HG02943 (cell line): ENCODE measurements around the gene EPS8L3.
"Not testable (repeated sequence)": the region's sequence is repeated elsewhere in the genome, so short reads cannot be mapped to it uniquely, and the experiment has no call there.

Experiments
- ATAC-seq: cut with Tn5 transposase; IDR thresholded peaks from one replicate; pipeline ENCODE4 v1.9.1; 2021; ENCODE audit warnings: mild to moderate bottlenecking, low read depth, moderate library complexity; ENCODE audit not compliant: unreplicated experiment

EPS8L3 gene

DNA sequence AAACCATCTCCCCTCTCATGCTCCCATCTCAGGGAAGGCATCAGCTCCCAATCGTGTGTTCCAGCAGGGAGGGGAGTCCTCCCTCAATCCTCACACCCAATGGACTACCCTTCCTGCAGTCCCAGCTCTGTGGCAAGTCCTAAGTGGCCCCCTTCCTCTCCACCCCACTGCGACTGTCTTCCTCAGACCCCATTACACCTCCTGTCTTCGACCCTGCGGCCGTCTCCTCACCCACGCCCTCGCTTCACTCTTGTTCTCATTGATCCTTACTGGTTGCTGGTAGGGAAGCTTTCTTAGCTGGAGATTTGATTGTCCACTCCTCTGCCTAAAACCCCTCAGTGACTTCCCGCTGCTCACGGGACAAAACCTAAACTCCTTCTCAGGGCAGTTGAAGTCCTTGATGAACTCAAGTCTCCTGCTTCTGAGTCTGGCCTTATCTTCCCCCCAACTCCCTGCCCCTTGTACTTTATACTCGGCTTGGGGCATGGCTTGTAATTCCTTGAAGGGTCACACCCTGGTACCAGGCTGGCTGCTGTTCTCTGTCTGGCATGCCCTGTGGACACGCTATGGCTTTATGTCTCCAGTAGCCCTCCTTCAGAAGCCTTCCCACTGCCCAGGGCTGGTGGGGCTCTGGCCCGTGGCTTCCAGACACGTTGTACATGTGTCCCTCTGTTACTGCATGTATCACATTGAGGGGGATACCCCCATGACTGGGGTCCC, 2.3 kb upstream of the EPS8L3 start:
- no peak for ATAC-seq

DNA sequence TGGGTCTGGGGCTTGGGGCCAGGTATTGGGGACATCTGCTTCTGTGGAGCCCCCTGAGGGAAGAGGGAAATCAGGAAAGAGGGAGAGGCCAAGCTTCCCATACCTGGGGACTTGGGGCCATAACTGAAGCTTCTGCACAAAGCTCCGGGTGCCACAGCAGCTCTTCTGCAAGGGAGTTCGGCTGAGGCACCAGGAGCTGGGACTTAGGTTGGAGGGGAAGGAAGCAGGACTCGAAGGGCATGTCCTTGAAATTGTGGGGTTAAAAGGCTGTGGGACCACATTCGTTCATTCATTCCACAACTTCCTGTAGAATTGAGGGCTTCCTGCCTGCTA, 1.7 kb upstream of the EPS8L3 start:
- no peak for ATAC-seq

DNA sequence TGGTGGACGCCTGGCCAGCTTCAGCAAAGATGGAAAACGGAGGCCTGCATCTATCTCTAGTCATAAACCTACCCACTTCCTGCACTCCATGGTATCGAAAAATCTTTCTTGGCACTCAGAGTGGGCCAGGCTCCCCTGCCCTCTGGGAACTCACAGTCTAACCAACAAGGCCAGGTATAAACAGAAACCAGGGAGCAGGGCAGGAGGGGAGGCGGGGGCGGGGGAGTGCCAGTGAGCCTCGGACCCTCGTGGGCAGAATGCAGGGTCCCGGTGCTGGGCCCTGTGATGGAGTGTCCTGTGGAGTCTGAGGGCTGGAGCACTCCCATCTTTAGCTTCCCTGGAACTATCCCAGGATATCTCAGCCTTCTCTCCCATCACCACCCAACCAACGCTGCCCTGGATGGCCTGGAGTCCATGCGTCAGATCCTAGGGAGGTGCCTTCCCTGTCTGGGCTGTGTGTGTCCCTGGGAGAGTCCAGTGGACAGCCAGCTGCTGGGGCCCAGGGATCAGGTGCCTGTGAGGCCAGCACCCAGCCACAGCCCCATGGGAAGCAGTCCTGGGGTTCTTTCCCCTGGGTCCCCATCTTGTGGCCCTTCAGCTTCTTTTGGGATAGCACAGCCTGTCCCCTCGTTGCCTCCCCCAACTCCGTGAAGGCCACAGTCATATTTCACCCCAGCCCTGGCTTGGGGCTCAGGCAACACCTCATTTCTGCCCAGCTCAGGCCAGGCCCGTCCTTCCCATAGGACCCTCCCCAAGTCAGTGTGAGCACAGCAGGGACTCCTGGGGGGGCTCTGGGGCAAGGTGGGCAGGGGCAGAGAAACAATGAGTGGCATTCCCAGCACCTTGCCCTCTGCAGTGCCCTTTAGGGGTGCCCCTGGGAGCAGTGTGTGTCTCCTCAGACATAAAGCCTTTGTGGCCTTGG, 1.1 kb upstream of the EPS8L3 start:
- no peak for ATAC-seq

DNA sequence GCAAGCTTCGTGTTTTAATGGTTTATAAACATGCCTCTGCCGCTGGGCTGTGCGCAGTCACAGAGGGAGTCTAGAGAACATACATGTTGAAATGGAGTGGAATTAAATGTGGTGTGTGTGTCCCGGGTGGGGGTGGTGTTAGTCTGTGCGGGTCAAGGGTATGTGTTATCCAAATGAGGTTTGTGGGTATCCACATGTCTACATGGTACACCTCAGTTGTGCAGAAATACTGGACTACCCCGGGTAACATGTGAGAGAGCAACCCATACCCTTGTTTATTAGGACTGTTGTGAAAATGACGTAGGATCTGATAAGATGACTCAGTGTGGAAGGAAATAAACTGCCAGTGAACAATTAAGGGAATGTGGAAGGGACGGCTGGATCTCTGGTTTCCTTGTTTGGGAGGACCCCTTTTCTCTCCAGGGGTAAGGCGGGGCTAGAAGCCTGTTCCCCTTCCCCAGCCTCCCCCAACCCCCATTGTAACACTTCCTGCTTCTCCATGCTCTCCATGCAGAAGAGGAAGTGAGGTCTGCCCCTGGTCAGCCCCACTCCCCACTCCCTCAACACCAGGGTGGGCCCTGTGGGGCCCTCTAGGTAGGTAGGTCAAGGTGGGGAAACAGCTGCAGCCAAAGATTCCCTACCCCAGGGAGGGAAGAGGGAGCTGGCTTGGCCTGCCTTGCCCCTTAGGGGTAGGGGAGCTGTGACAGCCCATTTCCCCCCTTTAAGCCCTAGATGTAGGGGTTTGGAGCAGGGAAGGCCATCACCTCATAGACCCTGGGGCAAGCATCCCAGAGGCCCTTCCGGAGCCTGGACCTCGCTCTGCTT, 690 bp downstream of the EPS8L3 start:
- no peak for ATAC-seq

DNA sequence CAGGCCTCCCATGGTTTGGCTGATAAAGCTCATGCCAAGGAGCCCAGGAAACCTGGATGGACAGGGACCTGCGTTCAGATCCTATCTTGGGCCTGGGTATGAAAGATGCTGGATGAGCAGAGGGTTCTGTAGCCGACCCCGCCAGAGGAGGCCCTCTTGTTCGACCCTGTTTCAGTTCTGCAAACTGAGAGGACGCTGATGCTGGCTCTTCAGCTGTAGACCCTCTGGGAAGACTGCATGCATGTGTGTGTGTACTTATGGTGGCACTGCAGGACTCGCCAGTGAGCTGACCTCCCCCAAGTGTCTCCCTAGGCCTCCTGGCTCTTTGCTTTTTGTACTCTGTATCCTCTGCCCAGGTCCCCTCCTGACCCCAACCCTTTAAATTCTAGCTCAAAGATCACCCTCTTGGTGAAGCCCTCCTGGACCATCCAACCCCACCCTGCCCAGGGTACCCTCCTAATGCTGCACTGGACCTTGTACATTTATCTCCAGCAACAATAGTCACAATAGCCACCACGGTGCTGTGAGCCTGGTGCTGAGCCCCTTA, 1.6 kb downstream of the EPS8L3 start:
- ATAC-seq = no peak

DNA sequence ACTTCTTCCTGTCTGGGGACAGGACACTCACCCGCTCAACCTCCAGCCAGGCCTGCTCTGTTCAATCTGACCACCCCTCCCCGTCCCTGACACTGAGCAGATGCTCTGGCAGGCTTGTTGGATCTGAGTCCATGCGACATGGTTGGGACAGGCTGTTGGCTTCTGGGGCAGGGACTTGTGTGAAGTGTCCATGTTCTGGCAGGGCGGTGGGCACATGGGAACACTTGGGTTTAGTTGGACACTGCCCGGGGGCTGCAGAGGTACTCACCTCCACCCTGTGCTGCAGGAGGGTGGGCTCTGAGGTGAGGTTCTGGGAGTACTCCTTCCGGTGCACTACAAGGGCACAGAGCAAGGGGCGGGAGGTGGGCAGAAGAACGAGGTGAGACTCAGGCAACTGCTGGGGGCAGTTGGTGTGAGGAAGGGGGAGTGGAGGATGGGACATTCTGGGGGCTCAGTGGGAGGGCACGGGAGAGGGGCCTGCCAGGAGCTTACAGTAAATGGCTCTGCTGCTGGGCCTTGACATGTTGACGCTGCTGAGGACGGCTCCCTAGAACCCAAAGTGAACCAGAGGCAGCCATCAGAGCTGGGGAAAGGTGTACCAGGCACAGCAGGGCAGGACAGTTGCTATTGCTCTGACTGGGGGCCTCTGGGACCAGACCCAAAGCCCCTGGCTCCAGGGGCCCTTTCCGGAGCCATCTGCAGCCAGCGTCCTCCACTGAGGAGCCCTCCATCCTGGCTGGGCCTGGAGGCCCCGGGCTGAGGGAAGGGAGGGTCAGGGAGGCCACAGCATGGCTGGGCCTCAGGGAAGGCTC, 2.3 kb downstream of the EPS8L3 start:
- no peak for ATAC-seq

DNA sequence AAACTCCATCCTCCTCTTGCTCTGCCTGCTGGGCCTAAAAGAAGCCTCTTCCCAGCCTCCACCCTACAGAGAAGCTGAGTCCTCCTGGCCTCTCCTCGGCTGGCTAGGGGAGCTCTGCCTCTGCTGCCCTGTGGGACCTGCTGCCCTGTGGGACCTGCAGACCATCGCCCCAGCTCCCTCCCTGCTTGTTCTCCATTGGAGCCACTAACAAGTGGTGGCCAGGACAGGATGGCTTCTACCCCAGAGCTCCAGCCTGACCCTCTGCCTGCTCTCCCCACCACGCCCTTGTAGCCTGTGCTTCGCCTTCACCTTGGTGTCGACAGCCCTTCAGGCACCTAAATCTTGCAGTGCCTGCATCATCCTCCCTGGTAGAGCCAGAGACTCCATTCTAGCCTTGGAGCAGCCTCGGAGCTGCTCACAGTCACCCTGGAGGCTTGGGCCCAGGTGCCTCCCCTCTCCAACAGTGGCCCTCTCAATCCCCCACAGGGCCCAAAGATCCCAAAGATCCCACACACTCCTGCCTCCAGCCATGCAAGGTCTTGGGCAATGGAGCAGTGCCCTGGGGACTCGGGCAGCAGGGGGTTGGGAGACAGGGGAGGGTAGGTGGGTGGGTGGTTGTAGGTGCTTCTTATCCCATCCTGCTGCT, 3.0 kb downstream of the EPS8L3 start:
- no peak for ATAC-seq

DNA sequence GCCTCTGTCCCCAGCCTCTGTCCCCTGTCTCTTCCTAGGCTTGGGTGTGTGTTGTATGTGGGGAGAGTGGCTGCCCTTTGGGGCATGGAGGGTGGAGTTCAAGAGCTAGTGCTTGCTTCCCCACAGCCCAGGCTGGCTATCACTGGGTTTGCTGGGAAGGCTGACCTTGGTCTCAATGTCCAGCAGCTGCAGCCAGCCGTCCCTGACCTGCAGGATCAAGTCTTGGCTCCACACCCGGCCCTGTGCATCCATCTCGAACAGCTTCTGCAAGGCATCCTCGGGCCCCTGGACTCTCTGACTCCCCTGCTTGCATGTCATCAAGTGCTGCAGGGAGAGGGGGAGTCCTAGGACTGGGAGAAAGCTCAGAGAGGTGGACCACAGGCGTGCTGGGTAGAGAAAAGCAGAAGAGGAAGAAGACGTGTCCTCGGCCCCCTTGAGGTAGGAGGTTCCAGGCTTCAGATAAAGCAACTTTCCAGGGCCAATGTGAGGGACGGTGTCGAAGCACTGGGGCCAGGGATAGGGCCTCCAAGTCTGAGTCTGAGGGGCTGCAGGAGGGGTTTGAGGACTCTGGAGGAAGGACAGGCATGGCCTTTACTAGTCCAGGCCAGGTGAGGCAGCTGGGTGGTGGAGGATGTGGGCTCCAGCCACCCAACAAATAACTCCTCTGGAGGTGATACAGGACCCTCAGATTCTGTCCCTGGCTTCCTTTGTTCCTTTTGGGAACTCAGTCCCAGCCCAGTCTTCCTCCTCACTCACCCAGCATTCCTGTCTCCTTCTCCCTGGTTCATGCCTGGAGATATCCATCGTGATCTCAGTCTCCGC, 4.0 kb downstream of the EPS8L3 start:
- ATAC-seq = no peak

DNA sequence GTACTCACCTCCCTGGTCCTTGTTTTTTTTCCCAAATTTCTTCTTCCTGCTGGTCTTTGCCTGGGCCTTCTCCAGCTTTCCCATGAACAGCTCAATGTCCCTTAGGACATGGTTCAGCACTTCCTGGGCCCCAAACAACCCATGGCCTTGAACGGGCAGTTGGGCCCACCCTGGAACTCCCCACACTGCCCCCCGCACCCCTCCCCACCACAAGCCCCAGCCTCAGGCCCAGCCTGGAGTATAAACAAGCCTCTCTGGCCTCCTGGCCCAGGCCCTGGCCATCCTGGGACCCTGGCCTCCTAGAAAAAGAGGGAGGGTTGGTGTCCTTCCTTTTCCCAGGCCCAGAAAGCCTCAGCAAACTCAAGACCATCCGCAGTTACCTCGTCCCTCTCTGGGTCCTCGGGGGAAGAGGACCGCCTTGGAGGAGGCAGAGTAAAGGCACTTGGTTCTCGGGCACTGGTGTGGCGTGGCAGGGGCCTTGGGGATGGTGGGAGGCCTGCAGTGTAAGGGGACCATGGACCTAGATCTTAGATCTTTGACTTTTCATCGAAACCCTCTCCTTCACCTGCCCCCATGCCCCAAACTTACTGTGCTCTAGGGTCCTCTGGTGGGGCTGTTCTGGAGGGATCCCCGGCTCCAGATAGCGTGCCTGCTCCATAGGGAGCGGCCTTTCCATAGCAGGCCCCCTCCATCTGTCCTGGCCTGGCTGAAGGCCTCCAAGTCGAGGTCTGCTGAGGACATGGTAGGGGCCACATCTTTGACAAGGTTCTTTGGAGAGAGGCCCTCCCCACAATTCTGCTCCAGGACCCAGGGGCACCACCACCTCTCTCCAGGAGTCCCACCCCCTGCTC, 5.6 kb downstream of the EPS8L3 start:
- ATAC-seq = no peak

DNA sequence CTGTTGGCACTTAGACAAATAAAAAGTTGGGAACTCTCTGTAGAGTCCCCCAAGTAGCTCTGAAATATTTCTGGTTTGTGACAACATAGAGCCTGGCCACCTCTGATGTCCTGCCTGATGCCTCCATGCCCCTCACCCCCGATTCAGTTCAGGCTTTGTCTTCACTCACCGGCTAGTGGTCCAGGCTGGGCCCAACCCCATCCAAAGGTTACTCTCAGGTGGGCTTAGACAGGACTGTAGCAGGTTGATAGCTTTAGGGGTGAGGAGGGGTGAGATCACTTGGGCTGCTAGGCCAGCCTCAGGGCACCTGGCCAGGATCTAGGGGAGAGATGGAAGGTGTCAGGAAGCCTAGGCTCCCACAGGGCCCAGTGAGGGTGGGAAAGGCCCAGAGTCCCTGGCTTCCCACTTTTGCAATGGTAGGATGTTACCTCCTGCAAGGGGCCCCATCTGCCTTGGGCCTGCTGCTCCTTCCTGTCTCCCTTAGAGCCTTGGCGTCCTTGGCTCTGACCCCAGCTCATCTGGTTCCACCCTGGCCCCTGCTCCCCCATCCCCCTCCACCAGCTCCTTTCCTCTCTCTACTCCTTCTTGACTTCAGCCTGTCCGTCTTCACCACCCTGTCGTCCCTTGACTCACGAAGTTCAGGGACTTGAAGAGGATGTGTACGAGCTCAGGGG, 6.7 kb downstream of the EPS8L3 start:
- no peak for ATAC-seq

DNA sequence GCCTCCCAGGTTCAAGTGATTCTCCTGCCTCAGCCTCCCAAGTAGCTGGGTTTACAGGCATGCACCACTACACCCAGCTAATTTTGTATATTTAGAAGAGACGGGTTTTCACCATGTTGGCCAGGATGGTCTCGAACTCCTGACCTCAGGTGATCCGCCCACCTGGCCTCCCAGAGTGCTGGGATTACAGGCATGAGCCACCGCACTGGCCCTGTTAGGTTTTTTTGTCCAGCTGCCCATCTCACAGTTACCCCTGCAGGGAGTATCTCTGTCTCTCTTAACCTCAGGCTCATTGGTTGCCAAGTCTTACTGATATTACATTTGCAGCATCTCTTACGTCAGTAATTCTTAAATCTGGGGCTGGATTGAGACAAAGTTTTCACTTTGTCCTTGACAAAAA, 7.4 kb downstream of the EPS8L3 start:
- ATAC-seq = not testable (repeated sequence)

DNA sequence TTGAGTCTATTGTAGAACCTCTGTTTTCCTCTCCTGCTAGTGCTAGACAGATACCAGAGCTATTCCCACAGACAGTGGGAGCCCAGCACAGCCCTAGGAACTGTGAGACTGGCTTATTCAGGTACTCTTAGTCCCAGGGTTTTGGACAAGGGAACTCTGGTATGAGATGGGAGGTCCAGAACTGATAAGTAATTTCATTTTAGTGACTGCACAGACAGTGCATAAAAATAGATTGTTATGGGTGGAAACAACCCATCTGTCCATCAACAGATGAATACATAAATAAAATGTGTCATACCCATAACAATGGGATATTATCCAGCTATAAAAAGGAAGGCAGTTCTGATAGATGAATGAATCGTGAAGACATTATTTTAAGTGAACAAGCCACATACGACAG, 9.0 kb downstream of the EPS8L3 start:
- ATAC-seq = no peak

DNA sequence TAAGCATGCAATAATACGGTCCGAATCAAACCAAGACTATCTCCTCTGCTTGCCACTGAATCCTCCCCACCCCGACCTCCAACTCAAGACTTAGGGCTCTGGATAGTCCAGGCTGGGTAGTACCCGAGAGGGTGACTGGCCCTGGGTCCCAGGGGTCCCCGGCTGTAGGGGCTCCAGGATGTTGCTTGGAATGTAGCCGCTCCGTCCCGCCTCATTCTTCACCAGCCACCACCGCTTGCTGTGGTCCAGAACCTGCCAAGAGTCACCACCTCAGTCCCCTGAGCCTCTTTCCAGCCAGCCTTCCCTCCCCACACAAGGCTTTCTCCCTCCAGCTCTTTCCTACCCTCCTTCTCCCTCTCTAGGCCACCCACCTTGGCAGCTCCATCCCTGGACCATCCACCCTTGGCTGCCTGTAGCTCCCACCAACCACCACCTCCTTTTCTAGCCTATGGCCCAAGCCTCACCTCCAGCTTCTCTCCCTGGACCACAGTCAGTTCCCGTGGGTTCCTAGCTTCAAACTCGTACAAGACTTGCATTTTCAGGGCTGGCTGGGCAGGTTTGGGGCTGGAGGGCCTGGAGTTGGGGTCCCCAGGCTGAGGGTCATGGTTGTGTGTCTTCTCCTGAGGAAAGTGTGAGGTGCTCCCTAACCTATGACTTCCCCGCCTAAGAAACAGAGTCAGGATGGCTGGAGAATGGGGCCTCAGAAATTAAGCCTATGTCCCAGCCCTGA, 12.0 kb downstream of the EPS8L3 start:
- no peak for ATAC-seq

DNA sequence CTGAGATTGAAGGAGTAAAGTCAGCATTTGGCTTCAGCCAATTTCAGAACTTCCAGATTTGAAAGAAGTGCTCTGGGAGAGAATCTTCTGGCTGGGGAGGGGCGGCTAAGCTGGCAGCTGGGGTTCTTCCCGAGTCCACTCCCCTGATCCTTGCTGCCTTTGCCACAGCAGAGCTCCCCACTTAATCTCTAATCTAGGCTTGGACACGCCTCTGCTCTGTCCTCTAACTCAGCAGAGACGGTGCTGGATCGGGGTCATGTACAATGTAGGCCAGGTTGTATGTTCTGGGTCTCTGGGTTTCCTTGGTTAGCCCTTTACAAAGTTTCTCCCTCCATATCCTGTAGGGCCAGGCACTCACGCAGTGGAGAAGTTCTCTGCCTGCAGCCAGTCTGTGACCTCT, 12.8 kb downstream of the EPS8L3 start:
- no peak for ATAC-seq

DNA sequence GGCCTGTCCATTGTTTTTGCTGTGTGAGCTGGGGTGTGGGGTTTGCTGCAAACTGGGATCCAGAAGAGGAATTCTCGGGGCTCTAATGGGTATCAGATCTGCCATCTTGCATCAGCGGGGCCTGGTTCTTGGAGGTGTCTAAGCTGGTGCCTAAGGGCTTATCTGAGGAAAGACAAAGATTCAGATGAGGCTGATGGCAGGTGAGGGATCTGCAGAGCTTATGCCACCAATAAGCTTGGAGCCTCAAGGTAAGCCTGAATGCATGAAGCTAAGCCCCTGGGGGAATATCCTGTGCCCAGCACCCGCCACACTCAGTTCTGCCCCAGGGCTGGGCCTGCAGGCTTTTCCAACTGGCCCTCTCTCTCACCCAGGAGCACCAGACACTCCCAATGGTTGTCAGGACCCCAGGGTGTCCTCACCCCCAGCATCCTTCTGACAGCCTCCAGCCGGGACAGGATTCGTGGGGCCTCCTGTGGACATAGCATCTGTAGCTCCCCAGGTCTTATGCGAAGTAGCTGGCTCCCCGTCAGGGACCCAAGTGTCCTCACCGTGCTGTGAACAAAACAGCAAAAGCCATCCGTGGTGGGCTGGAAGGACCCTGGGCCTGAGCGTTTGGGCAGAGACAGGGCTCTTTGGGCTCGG, 13.4 kb downstream of the EPS8L3 start:
- no peak for ATAC-seq

DNA sequence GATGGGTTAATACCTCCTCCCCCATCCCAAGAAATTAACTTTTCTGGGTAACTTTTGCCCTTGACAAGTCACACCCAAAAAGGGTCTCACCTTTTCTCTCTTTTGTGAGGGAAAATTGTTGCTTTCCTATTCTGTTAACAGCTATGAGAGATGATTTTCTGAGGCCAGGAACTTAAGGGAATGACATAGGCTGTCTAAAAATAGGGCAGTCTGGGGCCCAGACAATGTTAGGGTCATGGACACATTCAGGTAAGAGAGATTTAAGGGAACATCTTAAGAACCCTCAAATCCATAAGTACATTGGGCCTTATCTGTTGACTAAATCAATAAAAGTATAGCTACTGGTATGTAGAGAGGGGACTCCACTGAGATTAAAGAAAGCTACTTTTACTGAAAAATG, 14.5 kb downstream of the EPS8L3 start:
- no peak for ATAC-seq
